ENCODE measurements around the gene GFER. TPM values are rescaled to one million over a fixed set of nuclear protein-coding genes. Genes with fewer than 3 reads are reported as not detected.
A peak's percentile ranks its signal among the peaks of the same experiment; 100 is the strongest.
"Not testable (repeated sequence)": the region's sequence is repeated elsewhere in the genome, so short reads cannot be mapped to it uniquely, and the experiment has no call there.

GFER gene
- total RNA-seq, 2 experiments from 2014 or later: 27.2 to 30.5 TPM

GRCh38 chr16:1959269-1960039 is 24.5 kb upstream of the GFER start, which contains the start of gene NDUFB10:
TSS of gene NDUFB10 (plus strand) at chr16:1959538. CDS start at chr16:1959625, 87 bp downstream.
- Mint-ChIP-seq H3K4me1 (ENCODE audit: low read depth) (peaks cover 45% of the 10 kb centered on the region), H3K9me3 (ENCODE audit: insufficient read depth) (no peaks in the 10 kb centered on the region), H3K27me3 (ENCODE audit: low read depth) (no peaks in the 10 kb centered on the region), H3K36me3 (ENCODE audit: low read depth) (peaks cover 41% of the 10 kb centered on the region), H3K27ac (peak within 1 kb of the TSS; percentile 95), H3K4me3 (peak within 1 kb of the TSS; percentile 95)
- peak; percentile 76 for ATAC-seq
- DNase-seq: peak; percentile 92
- POLR2A ChIA-PET: interaction anchor here (1.0 to 2.5 kb wide), 4 partner anchors 9 to 190 kb away, joined by 3 to 19 read pairs (median 8); partner anchors contain the start of genes MSRB1 and TBL3
- CTCF ChIA-PET: interaction anchor here (1.4 kb wide), 1 partner anchor 16 kb away, joined by 4 read pairs; the partner anchor contains the start of gene MSRB1

GRCh38 chr16:1960665-1961630 is 23.0 kb upstream of the GFER start:
- Mint-ChIP-seq H3K27ac (peak overlapping the region; percentile 95), H3K27me3 (ENCODE audit: low read depth) (no peaks in the 10 kb centered on the region), H3K4me1 (ENCODE audit: low read depth) (peaks cover 50% of the 10 kb centered on the region), H3K9me3 (ENCODE audit: insufficient read depth) (no peaks in the 10 kb centered on the region), H3K36me3 (ENCODE audit: low read depth) (peaks cover 50% of the 10 kb centered on the region), H3K4me3 (peak overlapping the region; percentile 95)
- ATAC-seq (no peak), DNase-seq (peak; percentile 40)
- POLR2A ChIA-PET: interaction anchor here (0.6 to 2.5 kb wide), 9 partner anchors 10 to 784 kb away, joined by 3 to 19 read pairs (median 3); partner anchors contain the start of genes MSRB1, TBL3 and TRAF7
- CTCF ChIA-PET: interaction anchor here (0.9 to 1.5 kb wide), 4 partner anchors 11 to 255 kb away, joined by 3 to 5 read pairs (median 4); partner anchors contain the start of genes MAPK8IP3, MSRB1 and TBL3

GRCh38 chr16:1961651-1962067 is 22.3 kb upstream of the GFER start:
- Mint-ChIP-seq H3K9me3 (ENCODE audit: insufficient read depth) (no peaks in the 10 kb centered on the region), H3K27ac (peak overlapping the region; percentile 95), H3K4me1 (ENCODE audit: low read depth) (peaks cover 51% of the 10 kb centered on the region), H3K36me3 (ENCODE audit: low read depth) (peaks cover 50% of the 10 kb centered on the region), H3K4me3 (peak overlapping the region; percentile 96), H3K27me3 (ENCODE audit: low read depth) (no peaks in the 10 kb centered on the region)
- POLR2A ChIA-PET: interaction anchor here (0.6 to 1.3 kb wide), 4 partner anchors 9 to 783 kb away, joined by 3 to 6 read pairs (median 3); partner anchors contain the start of gene TRAF7
- CTCF ChIA-PET: interaction anchor here (0.9 to 1.3 kb wide), 2 partner anchors 10 to 256 kb away, joined by 3 to 4 read pairs; partner anchors contain the start of genes MAPK8IP3 and TBL3
- peak; percentile 35 for DNase-seq
- ATAC-seq: no peak

DNA sequence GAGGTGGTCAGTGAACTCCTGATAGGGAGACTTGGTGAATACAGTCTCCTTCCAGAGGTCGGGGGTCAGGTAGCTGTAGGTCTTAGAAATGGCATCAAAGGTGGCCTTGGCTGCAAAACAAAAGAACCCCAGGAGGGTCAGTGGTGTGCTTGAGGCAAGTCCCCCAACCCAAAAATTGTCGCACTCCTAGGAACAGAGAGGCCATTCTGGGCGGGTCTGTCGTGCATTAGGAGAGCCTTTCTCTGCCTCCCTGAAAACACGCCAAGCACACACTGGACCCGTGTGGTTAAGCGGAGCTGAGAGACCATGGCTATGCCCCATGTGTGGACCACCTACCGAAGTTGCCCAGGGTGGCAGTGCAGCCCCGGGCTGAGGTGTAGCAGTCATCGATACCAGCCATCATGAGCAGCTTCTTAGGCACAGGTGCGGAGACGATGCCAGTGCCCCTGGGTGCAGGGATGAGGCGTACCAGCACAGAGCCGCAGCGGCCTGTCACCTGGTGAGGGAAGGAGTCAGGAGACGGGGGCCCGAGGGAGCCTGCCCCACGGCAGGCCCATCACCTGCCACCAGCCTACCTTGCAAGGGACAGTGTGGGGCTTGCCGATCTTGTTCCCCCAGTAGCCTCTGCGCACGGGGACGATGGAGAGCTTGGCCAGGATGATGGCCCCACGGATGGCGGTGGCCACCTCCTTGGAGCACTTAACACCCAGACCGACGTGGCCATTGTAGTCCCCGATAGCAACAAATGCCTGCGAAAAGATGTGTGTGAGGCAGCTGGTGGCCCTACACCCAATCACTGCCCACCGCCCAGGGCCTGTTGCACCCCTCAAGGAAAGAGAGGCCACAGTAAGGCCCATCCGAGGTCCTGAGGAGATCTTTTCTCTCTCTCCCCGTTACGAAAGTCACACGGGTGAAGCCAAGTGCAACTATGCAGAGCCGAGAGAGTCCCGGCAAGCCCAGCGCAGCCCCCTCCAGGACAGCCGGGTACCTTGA is 21.5 kb upstream of the GFER start:
- CTCF ChIA-PET: interaction anchor here (1.3 kb wide), 1 partner anchor 256 kb away, joined by 4 read pairs; the partner anchor contains the start of gene MAPK8IP3
- H3K27me3 Mint-ChIP-seq (ENCODE audit: low read depth); ATAC-seq; H3K9me3 Mint-ChIP-seq (ENCODE audit: insufficient read depth); DNase-seq: not testable (repeated sequence)
- Mint-ChIP-seq H3K36me3 (ENCODE audit: low read depth) (peaks cover 50% of the 10 kb centered on the region), H3K4me3 (peak overlapping the region; percentile 96), H3K4me1 (ENCODE audit: low read depth) (peaks cover 51% of the 10 kb centered on the region), H3K27ac (peak overlapping the region; percentile 95)
- POLR2A ChIA-PET: interaction anchor here (1.1 to 4.3 kb wide), 4 partner anchors 9 to 193 kb away, joined by 3 to 44 read pairs (median 6); partner anchors contain the start of genes SYNGR3, TBL3 and TRAF7

DNA sequence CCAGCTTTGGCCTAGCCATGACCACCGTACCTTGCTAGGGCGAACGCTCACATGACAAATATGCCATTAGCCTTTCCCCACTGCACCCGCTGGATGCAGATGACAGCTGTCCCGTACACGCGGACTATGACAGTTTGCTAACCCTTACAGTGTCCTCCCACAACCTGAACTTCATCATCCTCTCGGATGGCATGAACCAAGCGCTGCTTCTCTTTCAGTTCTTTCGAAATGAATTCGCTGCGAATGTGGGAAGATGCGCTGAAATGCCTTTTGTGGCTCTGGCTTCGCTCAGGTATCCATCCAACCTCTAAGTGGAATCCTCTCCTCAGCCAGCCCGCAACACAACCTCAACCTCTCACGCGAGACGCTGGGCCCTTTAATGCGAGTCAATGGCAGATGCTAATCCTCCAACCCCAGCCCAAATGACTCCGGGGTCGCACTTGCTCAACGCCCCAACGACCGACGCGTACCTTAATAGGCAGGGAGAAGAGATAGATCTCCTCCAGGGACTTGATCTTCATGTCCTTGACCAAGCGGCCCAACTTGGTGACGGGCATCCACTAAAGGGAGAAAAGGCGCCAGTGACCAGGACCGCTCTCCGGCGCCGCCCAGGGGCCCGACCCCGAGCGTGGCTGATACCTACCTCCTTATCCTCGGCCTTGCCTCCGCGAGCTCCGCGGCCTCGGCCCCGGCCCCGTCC is 20.0 kb upstream of the GFER start:
- H3K4me3 Mint-ChIP-seq: peak overlapping the region; percentile 96
- peak overlapping the region; percentile 95 for H3K27ac Mint-ChIP-seq
- DNase-seq (peak; percentile 59), ATAC-seq (peak; percentile 9)
- H3K4me1 Mint-ChIP-seq (ENCODE audit: low read depth): peaks cover 49% of the 10 kb centered on the region
- H3K27me3 Mint-ChIP-seq (ENCODE audit: low read depth): no peaks in the 10 kb centered on the region
- H3K9me3 Mint-ChIP-seq (ENCODE audit: insufficient read depth): no peaks in the 10 kb centered on the region
- peaks cover 50% of the 10 kb centered on the region for H3K36me3 Mint-ChIP-seq (ENCODE audit: low read depth)
- ChIA-PET CTCF (interaction anchor here (0.6 to 1.9 kb wide), 3 partner anchors 20 to 40 kb away, joined by 3 to 6 read pairs (median 4); partner anchors contain the start of genes GFER and MSRB1), POLR2A (interaction anchor here (0.6 to 4.3 kb wide), 24 partner anchors 8 to 1375 kb away, joined by 3 to 44 read pairs (median 6); partner anchors contain the start of genes FAHD1, GFER, HAGH and KCTD5)

GRCh38 chr16:1964506-1965395 is 19.2 kb upstream of the GFER start, which contains the start of gene RPS2:
TSS of gene RPS2 (minus strand) at chr16:1964826. CDS start at chr16:1964625, 201 bp downstream.
- H3K36me3 Mint-ChIP-seq (ENCODE audit: low read depth): peaks cover 50% of the 10 kb centered on the region
- ChIA-PET POLR2A (interaction anchor here (0.6 to 4.3 kb wide), 29 partner anchors 9 to 1376 kb away, joined by 3 to 44 read pairs (median 5); partner anchors contain the start of genes FAHD1, GFER, HAGH and KCTD5), CTCF (interaction anchor here (0.6 to 1.9 kb wide), 4 partner anchors 19 to 101 kb away, joined by 3 to 6 read pairs (median 4); partner anchors contain the start of genes GFER and MSRB1)
- ATAC-seq (peak; percentile 83), DNase-seq (peak; percentile 99)
- H3K27me3 Mint-ChIP-seq (ENCODE audit: low read depth): no peaks in the 10 kb centered on the region
- H3K4me3 Mint-ChIP-seq: peak within 1 kb of the TSS; percentile 96
- peak within 1 kb of the TSS; percentile 96 for H3K27ac Mint-ChIP-seq
- H3K9me3 Mint-ChIP-seq (ENCODE audit: insufficient read depth): no peaks in the 10 kb centered on the region
- peaks cover 47% of the 10 kb centered on the region for H3K4me1 Mint-ChIP-seq (ENCODE audit: low read depth)

DNA sequence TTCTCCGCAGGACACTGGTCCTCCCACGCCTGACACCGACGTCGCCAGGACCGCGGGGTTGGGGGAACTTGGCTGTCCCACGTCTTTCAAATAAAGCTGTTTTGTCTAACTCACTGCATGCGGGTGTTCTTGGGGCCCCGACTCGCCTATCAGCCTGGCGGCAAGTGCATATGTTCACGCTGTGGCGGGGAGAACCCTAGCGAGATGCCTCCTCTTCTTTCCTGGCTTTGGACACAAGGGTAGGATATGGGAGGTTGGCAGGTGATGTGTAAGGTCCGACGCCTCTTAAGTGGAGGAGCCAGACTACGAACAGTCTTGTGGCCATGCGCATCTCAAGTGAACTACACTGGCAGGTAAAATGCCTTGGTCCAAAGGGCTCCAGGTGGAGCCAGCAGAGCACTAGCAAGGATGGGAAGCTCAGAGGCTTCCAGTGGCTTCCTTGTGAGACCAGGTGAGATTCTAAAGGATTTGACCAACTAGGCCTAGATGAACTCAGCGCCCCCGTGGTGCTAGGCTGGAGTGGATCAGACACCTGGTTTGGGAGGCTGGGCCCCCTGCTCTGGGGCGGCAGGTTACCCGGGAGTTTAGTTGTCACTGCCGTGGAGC is 18.5 kb upstream of the GFER start:
- peaks cover 44% of the 10 kb centered on the region for H3K4me1 Mint-ChIP-seq (ENCODE audit: low read depth)
- no peak for DNase-seq
- no peaks in the 10 kb centered on the region for H3K9me3 Mint-ChIP-seq (ENCODE audit: insufficient read depth)
- H3K36me3 Mint-ChIP-seq (ENCODE audit: low read depth): peaks cover 46% of the 10 kb centered on the region
- peak; percentile 4 for ATAC-seq
- no peaks in the 10 kb centered on the region for H3K27me3 Mint-ChIP-seq (ENCODE audit: low read depth)
- peak overlapping the region; percentile 96 for H3K4me3 Mint-ChIP-seq
- CTCF ChIA-PET: interaction anchor here (0.7 to 1.7 kb wide), 4 partner anchors 18 to 102 kb away, joined by 3 to 4 read pairs (median 4); partner anchors contain the start of gene GFER
- POLR2A ChIA-PET: interaction anchor here (0.6 to 4.3 kb wide), 22 partner anchors 11 to 545 kb away, joined by 3 to 44 read pairs (median 6); partner anchors contain the start of genes FAHD1, GFER, MAPK8IP3 and MLST8
- H3K27ac Mint-ChIP-seq: peak overlapping the region; percentile 96

DNA sequence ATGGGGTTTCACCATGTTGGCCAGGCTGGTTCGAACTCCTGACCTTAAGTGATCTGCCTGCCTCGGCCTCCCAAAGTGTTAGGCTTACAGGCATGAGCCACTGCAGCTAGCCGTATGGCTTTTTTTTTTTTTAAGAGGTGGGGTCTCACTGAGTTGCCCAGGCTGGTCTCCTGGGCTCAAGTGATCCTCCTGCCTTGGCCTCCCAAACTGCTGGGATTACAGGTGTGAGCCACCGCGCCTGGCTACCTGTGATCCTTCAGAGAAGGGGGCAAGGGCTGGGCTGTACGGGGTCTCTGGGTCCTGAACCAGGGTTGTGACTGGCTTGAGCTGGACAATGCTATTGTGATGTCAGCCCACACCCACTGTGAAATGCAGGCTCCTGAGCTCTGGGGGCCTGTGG is 17.5 kb upstream of the GFER start, which contains the start of gene RNF151:
RNF151 (plus strand) TSS at position 397 of the 400 bp plus-strand sequence. CDS start 26 bp downstream, outside the sequence.
- Mint-ChIP-seq H3K27me3 (ENCODE audit: low read depth) (no peaks in the 10 kb centered on the region), H3K36me3 (ENCODE audit: low read depth) (peaks cover 36% of the 10 kb centered on the region), H3K27ac (peak within 1 kb of the TSS; percentile 96), H3K4me1 (ENCODE audit: low read depth) (peaks cover 42% of the 10 kb centered on the region), H3K9me3 (ENCODE audit: insufficient read depth) (no peaks in the 10 kb centered on the region), H3K4me3 (peak within 1 kb of the TSS; percentile 96)
- CTCF ChIA-PET: interaction anchor here (1.1 to 1.7 kb wide), 2 partner anchors 18 to 37 kb away, joined by 4 read pairs; partner anchors contain the start of gene GFER
- POLR2A ChIA-PET: interaction anchor here (1.1 to 4.3 kb wide), 5 partner anchors 10 to 139 kb away, joined by 3 to 44 read pairs (median 14); partner anchors contain the start of genes FAHD1, MSRB1 and SYNGR3
- DNase-seq (no peak), ATAC-seq (no peak)
